HG02840 (cell line): Measurements from ENCODE around the gene GUK1.
"Not testable (repeated sequence)": the region's sequence is repeated elsewhere in the genome, so short reads cannot be mapped to it uniquely, and the experiment has no call there.

Experiments used
- ATAC-seq: cut with Tn5 transposase; IDR thresholded peaks from one replicate; pipeline ENCODE4 v1.9.1; 2021; ENCODE audit warnings: mild to moderate bottlenecking, moderate library complexity, moderate number of reproducible peaks; ENCODE audit not compliant: unreplicated experiment, low FRiP score

The GUK1 gene

DNA sequence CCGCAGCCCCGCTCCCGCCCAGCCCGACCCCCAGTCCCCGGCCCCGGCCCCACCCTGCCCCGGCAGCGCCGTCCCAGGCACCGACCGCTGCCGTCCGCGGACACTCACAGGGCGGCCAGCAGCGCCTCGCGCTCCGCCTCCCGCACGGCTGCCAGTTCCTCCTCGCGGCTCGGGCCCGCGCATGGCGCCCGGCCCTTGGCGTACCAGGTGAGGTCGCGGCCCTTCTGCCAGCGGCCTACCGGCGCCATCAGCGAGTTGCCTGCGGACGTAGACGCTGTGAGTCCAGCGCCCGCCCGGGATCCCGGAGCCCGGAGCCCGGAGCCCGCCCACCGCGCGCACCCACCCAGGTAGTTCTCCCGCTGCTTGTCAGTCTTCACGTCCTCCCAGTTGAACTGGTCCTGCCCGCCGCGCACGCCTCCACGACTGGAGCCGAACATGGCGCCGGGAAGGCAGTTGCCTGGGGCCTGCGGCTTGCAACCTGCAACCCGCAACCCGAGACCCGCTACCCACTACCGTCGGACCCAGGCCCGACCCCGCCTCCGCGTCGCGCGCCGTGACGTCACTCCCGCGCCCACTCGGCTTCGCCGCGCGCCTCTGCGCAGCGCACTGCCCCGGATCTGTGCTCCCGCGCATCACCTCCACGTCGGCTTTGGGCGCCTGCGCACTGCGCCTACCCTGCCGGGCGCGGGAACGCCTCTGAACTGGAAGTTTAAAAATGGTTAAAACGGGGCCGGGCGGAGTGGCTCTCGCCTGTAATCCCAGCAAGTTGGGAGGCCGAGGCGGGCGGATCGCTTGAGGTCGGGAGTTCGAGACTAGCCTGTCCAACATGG lies 37.1 kb upstream of the GUK1 start, which contains the start of gene C1orf35:
Gene C1orf35 (minus strand): TSS at position 535 of the 830 bp plus-strand sequence. CDS start 98 bp downstream, at position 437.
- peak; percentile 76 for ATAC-seq

DNA sequence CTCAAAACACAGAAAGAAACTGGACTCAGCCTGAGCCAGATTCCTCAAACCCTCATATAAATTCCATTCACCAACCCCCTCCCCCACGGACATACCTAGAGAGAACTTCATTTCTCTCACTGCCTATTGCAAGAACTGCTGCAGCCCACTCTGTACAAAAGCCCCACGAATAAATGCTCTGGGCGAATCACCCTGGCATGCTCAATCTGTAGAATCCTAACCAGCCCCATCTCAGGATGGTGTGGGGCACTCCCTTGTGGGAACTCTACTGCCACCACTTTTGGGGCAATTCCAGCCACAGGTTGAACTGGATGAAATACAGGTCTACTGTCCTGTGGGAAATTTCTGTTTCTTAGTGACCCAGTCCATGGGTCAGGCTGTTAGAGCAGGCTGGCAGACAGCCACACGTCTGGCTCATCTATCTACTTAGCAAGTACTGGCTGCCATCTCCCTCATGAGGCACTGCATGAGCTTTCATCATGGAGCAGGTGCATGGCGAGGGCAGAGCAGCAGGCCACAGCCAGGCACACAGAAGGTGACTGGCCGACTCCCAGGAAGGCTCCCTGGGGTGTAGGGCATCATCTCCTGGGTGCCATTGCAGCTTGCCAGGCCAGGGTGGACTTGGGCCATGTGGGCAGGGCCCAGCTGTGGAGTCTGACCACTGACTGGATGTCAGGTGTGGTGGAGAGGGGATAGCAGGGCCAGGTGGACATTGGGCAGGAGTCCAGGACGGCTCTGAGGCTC lies 35.4 kb upstream of the GUK1 start:
- no peak for ATAC-seq

DNA sequence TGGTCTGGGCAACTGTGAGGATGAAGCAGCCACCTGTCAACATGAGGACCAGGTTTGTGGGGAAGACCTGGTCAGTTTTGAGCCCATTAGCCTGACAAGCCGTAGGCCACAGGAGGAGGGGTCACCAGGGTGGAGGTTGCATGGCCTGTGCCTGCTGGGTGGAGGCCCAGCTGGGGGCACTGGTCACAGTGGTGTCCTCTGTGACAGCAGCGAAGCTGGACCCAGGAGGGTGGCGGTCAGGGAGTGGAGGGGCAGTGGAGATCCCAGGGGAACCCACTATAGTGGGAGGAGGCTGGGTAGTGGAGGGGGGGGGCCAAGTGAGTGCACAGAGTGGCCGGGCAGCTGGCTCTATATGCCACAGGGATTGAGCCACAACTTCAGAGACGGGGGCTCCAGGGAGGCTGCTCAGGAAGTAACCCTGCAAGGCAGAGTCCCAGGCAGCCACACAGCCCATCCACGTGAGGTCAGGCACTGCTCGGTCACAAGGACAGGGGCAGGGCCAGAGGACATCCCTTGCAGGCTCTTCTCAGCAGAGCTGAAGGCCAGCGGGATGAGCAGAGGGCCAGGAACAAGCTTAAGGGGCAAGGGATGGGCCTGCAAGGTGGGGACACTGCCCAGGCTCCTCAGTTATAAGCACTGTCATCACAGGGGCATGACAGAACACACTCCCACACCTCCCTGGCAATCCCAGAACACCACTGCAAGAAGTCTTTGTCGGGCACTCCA lies 34.6 kb upstream of the GUK1 start:
- no peak for ATAC-seq

DNA sequence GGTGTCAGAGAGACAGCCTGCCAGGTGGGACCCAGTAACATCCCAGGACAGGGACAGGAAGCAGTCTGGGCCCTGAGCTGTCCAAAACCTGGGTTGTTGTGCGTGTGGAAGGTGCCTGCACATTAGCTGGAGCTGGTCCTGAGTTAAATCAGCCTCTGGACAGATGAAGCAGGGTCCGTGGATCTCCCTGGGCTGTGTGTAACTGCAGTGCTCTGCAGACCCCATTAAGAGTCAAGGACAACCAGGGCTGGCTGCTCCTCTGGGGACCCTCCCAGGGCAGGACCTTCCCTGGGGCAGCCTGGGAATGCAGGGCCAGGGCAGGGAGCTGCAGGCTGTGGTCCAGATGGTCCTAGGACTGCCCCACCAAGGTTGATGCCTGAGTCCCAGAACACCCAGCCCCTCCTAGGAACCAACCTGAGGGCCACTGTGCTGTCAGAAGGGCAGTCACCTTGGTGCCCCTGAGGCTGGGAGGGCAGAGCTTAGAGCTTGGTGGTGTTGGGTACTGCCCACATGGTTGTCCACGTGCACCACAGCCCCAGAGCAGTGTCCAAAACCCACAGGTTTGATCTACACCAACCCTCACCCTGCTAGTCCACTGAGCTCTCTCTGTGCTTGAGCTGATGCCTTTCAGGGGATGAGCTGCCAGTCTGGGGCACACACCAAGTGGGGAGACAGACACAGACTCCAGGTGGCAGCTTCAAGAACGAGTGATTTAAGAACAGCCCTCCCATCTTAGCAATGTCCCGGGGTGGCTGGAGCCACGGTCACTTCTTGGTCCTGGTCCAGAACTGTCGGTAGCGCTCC lies 33.9 kb upstream of the GUK1 start:
- no peak for ATAC-seq

DNA sequence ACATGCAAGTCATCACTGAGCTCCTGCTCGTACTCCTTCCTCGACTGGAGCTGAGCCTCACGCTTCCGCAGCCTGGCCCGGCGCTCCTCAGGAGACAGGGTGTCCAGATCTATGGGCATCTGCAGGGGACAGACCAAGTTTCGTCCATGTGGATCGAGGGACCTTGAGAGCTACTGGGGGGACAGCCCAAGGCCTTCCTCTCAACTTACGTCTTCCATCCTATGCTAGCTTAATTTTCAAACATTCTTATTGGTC lies 33.4 kb upstream of the GUK1 start:
- no peak for ATAC-seq

DNA sequence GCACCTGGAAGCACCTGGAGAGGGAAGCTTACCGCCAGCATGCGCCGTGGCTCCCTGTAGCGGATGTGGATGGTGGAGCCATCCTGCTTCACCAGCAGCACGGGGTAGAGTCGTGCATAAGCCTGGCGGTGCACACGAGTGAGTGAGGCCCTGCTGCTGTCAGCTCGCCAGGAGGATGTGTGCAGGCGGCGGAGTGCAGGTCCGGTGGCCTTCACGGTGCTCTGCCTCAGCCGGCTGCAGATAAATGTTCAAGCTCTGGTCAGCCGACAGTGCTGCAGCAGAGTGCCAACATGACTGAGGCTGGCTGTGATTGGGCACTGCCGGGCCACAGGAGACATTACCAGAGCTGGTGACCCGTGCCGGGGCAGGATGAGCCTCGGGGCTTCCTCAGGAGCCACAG lies 32.4 kb upstream of the GUK1 start:
- ATAC-seq, result no peak

DNA sequence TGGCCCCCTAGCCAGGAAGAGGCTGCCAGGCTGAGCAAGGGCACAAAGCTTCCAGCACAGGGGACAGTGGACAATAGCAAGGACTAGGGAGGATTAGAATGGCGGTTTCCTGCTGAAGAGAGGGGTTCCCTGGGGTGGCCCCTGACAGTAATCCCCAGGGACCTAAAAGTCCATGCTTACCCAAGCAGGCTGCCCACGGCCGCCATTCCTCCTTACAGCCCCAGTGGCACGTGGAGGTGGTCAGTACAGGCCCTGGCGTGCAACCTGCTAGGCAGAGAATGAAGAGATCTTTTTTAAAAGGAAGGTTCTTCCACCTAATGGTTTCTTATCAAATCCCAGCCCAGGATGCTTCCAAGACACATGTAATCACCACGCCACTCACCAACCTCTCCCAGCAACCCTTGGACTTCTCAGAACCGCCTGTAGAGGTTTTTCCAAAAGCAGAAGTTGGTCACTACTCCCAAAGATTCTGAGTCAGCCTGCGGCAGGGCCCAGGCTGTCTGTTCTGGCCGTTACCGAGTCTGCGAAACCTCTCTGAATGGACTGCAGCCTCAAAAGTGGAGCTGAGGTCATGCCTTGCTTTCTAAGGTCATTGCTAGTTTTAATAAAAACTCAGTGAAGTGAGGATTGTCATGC lies 31.9 kb upstream of the GUK1 start:
- ATAC-seq, result no peak

DNA sequence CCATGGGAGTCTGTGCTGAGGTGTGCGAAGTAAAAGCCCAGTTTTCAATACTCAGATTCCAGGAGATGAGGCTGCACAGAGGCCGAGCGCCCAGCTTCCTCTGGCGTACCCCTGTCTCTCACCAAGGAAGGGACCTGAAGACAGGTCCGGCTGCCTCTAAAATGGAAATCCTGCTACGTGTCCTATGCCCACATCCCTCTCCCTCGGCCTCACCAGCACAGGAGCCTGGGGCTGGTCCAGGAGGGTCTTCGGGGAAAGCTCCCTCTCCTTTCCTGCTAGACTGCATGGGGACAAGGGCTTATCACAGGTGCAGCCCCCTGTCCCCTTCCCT lies 31.4 kb upstream of the GUK1 start:
- ATAC-seq, result no peak

DNA sequence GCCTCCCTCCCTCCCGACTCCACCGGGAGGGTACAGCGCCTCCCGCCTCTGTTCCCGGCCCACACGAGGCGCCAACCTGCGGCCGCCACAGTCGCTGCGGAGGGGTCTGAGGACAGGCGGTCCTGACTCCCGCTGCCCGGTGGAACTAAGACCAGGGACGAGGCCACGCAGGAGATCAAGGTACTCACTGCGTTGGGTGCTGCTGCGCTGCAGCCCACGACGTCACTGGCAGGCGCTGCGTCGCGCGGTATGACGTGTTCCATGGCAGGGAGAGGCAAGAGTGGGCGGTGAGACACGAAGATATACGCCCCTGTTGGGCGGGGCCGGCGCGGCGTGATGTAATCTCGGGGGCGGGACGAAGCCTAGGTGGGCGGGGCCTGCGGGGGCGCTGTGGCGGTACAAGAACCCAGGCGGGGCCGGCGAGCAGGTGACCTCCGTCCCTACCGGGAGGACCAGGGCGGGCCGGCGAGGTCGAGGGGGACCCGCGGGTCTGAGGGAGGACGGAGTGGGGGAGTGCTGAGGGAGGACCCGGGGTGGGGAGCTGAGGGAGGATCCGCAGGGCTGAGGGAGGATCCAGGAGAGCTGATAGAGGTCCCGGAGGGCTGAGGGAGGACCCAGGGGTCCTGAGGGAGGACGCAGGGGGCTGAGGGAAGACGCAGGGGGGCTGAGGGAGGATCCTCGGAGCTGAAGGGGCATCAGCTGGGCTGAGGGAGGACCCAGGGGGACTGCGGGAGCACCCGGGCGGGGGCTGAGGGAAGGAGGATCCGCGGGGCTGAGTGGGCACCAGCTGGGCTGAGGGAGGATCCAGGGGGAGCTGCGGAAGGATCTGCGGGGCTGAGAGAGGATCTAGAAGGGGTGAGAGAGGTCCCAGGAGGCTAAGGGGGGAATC lies 30.8 kb upstream of the GUK1 start, which contains the start of gene MRPL55:
Gene MRPL55 (minus strand): TSS at position 227 of the 889 bp plus-strand sequence. CDS start 1,039 bp downstream, outside the sequence.
- ATAC-seq, result peak; percentile 96

DNA sequence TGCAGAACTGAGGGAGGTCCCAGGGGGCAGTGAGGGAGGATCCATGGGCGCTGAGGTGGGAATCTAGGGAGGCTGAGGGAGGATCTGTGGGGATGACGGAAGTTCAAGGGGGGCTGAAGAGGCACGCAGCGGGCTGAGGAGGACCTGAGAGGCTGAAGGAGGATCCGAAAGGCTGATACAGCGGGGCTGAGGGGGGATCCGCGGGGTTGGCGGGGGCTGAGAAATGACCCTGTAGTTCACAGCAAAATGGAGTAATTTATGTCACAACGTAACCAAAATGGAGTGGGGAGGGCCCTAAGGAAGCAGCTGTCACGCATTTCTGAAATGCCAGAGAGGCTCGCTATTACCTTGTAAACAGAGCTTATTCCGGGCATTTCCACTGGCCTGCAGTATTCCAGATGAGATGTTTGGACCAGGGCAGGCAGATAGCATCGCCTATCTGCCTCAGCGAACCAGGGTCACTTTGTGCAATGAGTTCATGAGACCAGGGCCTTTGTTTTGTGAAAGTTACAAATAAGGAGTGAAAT lies 30.1 kb upstream of the GUK1 start:
- no peak for ATAC-seq

DNA sequence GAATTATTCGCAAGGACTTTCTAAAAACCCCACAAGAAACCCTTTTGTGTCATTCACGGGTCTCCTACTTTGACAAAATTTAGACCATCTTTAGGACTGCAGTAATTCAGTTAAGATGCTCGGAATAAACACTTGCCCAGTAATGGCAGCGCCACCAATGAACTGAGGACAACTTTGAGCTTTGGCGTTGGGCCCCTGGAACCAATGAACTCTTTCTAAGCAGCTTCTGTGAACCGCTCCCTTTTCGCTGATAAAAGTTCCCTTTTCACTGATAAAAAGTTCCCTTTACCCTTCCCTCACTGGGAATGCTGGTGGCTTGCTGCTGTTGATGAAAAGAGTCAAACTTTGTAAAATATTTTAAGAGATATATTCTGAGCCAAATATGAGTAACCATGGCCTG lies 29.5 kb upstream of the GUK1 start:
- no peak for ATAC-seq

DNA sequence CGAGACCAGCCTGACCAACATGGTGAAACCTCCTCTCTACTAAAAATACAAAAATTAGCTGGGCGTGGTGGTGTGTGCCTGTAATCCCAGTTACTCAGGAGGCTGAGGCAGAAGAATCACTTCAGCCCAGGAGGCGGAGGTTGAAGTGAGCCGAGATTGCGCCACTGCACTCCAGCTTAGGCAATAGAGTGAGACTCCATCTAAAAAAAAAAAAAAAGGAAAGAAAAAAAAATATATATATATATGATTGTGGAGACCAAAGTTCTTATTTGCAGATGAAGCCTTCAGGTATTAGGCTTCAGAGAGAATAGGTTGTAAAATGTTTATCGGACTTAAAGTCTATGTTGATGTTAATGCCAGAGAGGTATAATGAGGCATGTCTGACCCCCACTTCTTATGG lies 28.8 kb upstream of the GUK1 start:
- ATAC-seq, result not testable (repeated sequence)

DNA sequence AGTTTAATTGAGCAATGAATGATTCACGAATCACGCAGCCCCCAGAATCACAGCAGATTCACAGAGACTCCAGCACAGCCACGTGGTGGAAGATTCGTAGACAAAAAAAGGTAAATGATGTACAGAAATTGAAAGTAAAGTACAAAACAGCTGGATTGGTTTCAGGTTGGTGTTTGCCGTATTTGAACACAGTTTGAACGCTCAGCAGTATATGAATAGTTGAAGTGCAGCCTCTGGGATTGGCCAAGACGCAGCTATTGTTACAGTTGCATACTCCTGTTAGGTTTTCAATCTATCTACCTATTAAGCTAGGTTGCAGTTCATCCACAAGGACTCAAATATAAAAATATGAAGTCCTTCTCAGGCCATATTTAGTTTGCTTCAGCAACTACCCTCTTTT lies 27.9 kb upstream of the GUK1 start:
- ATAC-seq, result no peak

DNA sequence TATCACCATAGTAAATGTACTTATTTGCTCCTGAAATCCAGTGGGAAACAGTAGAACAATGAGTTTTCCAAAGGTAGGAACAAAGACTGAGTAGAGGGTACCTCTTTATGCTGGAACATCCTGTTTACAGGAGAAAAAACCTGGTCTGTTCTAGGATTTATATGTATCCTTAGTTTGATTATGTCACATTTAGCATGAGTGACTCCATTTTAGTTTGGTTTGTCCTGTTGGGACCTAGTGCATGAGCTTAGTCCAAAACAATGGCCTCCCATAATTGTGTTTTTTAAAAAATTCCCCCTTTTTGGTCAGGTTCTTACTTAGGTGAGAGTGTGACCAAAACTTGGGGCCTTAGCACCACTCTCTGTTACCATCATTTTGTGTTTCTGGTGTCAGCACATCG lies 27.5 kb upstream of the GUK1 start:
- ATAC-seq, result no peak

DNA sequence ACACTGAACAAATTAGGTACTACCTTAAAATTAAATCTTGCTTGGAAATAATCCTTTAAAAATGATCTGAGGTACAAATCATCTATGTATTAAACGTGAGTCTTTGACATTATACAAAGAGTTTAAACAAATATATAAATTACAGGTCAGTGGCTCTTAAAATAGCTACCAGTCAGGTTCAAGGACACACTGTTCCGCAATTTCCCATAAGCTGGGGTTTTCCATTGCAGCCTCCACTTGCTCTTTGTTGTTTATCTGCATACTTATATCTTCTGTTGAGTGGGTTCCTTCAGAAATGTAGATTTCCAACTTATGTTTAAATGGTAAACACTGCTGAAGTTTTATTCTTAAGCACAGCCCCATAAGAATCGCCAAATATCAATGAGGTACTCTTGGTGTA lies 25.3 kb upstream of the GUK1 start:
- no peak for ATAC-seq

DNA sequence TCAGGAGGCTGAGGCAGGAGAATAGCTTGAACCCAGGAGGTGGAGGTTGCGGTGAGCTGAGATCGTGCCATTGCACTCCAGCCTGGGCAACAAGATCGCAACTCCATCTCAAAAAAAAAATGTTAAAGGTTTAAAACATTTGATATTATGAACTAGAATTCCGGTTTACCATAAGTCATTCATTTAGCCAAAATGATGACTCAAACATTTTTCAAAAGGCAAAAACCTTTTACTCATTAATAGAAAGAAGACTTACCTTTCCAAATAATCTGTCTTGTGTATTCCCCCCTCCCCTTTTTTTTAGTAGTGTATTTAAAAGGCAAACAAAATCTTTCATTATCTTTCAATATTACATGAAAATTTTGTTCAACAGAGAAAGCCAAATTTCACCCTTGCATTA lies 22.7 kb upstream of the GUK1 start:
- ATAC-seq, result no peak

DNA sequence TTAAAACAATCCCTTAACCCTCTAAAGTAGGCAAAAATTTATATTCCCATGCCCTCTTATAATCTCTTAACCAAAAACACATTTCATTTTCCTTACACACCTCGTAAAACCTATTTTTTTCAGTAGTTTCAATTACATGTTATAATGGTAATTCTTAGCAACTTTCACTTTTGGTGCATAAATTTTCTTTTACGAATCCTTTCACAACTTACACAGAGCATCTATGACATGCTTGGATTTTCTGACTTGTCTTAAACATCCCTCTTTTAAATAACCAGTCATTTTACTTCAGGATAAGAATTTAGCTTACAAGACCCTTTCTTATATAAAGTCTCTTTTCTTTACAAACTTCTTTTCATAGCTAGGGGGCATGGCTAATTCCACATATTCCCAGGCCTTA lies 22.0 kb upstream of the GUK1 start:
- ATAC-seq, result no peak

DNA sequence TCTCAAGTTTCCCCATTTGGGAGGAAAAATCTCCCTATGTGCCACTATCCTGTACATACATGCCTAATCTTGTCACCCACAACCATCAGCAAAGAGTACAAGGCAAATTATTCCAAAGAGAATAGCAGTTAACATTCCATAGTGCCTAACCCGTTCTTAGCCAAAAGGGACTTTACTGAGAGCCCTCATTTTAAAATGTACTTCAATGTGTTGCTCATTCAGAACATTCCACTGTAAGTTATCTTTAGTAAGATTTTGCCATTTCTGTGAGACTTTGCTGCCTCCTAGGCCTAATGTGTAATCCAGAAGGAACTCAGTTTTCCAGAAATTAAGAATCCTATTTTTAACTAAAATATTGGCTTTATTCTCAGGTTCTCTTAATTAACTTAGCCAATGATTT lies 19.7 kb upstream of the GUK1 start:
- no peak for ATAC-seq
